Pancreas (tissue), 10 donors: ENCODE data around the gene EZR. TPM values are rescaled to one million over a fixed set of nuclear protein-coding genes. Genes with fewer than 3 reads are reported as not detected.

Source experiments
- ATAC-seq, 4 donors: fragments of 200-7000 bp; cut with Tn5 transposase; one replicate each; pipeline versions ENCODE4 v1.8.0 to v1.9.1; 2020; ENCODE audit warnings: mild to moderate bottlenecking in 4 of 4, moderate library complexity in 4 of 4
- DNase-seq, 6 donors: peaks; one replicate each; pipeline ENCODE4 v3.0.0-alpha.2; 2020
- FAIRE-seq: peaks from 2 replicates; lab custom pipeline; 2012; peaks lifted over from hg19 to GRCh38; lab: Jason Lieb, UNC
- H3K27ac ChIP-seq, 4 donors: fragments of 200-600 bp; sonication (generic); 1 replicate in 3 of 4; 2 replicates in 1 of 4; pipeline versions ENCODE4 v1.5.0 to v1.8.0; 2020
- H3K27me3 ChIP-seq, 4 donors: fragments of 200-600 bp; one replicate each; pipeline ENCODE4 v1.8.0; 2021
- H3K36me3 ChIP-seq, 3 donors: fragments of 200-600 bp; sonication (generic) in 1 of 3; one replicate each; pipeline versions ENCODE4 v1.5.0 to v1.8.0; 2020 to 2021
- H3K4me1 ChIP-seq, 3 donors: fragments of 200-600 bp; one replicate each; pipeline ENCODE4 v1.8.0; 2021
- H3K4me3 ChIP-seq, 4 donors: fragments of 200-600 bp; sonication (generic) in 2 of 4; one replicate each; pipeline versions ENCODE4 v1.5.0 to v1.8.0; 2020 to 2021
- H3K9me3 ChIP-seq, 4 donors: fragments of 200-600 bp; one replicate each; pipeline ENCODE4 v1.8.0; 2021
- CTCF ChIP-seq, 4 donors: fragments of 200-600 bp; sonication (generic) in 3 of 4; IDR thresholded peaks; one replicate each; pipeline versions ENCODE4 v1.5.0 to v1.8.0; 2021; ENCODE audit warnings: antibody characterized with exemption in 4 of 4
- WGBS, 2 donors: extraction: QIAGEN DNeasy Blood & Tissue Kit; methylation state at CpG; one replicate each; pipeline ENCODE4 v1.1.7; 2013; 5-methylcytosine and 5-hydroxymethylcytosine counted together
- intact Hi-C, 3 donors: fragments of 100-400 bp; cut with DNase I; formaldehyde crosslinking; loops; one replicate each; pipeline versions ENCODE4 v1.11.1 to v1.14.2; 2022
- polyA plus RNA-seq, 2 donors: library from polyadenylated mRNA; stranded (reverse); fragments of 200-250 nt; gene quantifications; one replicate each; pipeline ENCODE4 v1.2.3, GENCODE V29; 2013
- total RNA-seq, 6 donors: library from RNA; stranded (reverse); fragmentation: NEBNext Ultra II Directional in 4 of 6; extraction: Animal tissue kit (Norgen Biotek cat#: 25700) in 4 of 6; gene quantifications; one replicate each; pipeline versions ENCODE4 v1.2.1 to v1.2.4, GENCODE V29; 2021 to 2023
- donor health status: healthy with polysubstance abuse.
- donor health status: DM: no; HTN: no; CAD: no; lungs with moderate emphysema.
- donor health status: DM: no; HTN: no; CAD: no.
- donor health status: control.
- donor health status: control.
- donor health status: Bipolar disorder and iron deficiency.
- donor health status: DM: yes; HTN: yes; CAD: no.
- donor health status: DM: no; HTN: no; CAD: no.
- donor health status: DM: no; HTN: no; CAD: no.
- donor health status: DM: yes; HTN: yes; CAD: no.

Gene EZR
- total and polyA plus RNA-seq, 8 donors = 68.1 to 109 (median 89.7) TPM

GRCh38 chr6:158799051-158799792, 19.9 kb downstream of the EZR start:
- 8% methylated on average over 11 of the region's 11 CpGs for WGBS, 2 donors
- Histone ChIP-seq H3K4me3 (no peak overlapping the region), H3K4me1 (peaks cover 81 to 83% (median 81%) of the 10 kb centered on the region in 3 donors), H3K27me3 (no peaks in the 10 kb centered on the region), H3K9me3 (no peaks in the 10 kb centered on the region), H3K27ac (peak overlapping the region; percentile 79 to 90 (median 82)), H3K36me3 (no peaks in the 10 kb centered on the region)
- peak in 1 of 4 donors; percentile 22 for TF ChIP-seq CTCF (IDR thresholded peaks at IDR 0.05)
- peak; percentile 75 to 95 (median 88) for DNase-seq
- FAIRE-seq = no peak
- peak; percentile 80 to 89 (median 82) for ATAC-seq
- intact Hi-C loops = no loop called here

GRCh38 chr6:158798311-158798710, 20.9 kb downstream of the EZR start:
- ATAC-seq (no peak), FAIRE-seq (no peak), DNase-seq (no peak)
- intact Hi-C loops = no loop called here
- 90 to 91% methylated on average over 8 of the region's 8 CpGs for WGBS, 2 donors
- no peaks in the 10 kb centered on the region for H3K27me3 ChIP-seq
- no peak for TF ChIP-seq CTCF (IDR thresholded peaks at IDR 0.05)
- H3K9me3 ChIP-seq = no peaks in the 10 kb centered on the region
- H3K27ac ChIP-seq = peak overlapping the region; percentile 79 to 90 (median 82)
- no peak overlapping the region for H3K4me3 ChIP-seq
- no peaks in the 10 kb centered on the region for H3K36me3 ChIP-seq
- H3K4me1 ChIP-seq = peaks cover 75 to 81% (median 78%) of the 10 kb centered on the region in 3 donors

DNA sequence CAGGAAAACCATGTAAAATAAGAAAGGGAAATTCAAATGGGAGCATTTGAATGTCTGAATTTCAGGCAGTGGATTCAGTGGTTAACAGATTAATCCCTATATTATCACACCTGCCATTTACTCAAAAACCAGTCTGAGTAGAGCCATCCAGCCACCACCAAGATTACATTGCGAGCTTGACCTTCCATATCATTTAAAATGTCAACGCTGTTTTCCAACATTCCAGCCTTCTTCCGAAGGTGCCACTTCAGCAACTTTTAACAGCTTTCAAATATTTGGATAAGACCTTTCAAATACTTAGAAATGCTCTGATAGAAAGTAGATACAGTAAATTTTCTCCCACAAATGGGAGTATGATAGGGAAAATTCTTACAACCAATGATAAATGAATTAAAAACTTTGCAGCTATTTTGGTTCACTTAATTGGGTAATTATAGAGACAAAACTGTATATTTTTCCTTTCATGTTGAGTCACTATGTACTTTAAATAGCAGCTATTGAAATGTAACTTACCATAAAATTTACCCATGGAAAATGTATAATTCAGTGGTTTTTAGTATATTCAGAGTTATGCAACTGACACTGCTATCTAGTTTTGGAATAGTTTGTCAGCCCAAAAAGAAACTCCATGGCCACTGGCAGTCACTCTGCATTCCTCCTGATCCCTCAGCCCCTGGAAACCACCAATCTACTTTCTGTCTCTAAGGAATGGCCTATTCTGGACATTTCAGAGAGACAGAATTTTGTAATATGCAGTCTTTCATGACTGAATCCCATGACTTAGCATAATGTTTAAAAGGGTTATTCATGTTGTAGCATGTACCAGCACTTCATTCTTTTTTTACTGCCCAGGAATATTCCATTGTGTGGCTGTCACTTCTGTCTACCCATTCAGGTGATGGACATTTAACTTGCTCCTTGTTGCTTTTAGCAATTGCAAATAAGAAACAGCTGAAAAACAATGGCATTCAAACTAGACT, 21.5 kb downstream of the EZR start:
- Histone ChIP-seq H3K36me3 (no peaks in the 10 kb centered on the region), H3K9me3 (no peaks in the 10 kb centered on the region), H3K27me3 (no peaks in the 10 kb centered on the region), H3K27ac (peak overlapping the region; percentile 6 to 90 (median 82)), H3K4me3 (no peak overlapping the region), H3K4me1 (peaks cover 68 to 75% (median 74%) of the 10 kb centered on the region in 3 donors)
- no peak for FAIRE-seq
- no peak for DNase-seq
- ATAC-seq = no peak
- no peak for TF ChIP-seq CTCF (IDR thresholded peaks at IDR 0.05)
- WGBS, 2 donors = 10 to 15% methylated on average over 3 of the region's 3 CpGs
- intact Hi-C loops = no loop called here

DNA sequence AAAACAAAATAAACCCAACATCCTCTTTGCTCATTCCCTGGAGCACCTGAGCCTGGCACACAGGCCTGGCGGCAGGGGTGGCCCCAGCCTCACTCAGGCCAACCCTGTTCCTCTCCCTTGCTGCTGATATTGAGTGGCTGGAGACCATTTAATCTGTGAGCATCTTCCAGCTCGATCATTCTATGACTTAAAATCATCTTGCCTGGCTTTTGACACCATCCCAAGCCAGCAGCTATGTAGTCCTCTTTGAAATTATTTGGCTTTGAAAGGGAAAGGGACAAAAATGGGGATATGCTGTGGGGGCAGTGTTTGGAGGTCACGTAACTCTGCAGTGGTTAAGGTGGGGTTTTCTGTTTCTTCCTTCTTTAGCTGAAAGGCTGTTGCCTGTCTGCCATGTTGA, 22.8 kb downstream of the EZR start:
- FAIRE-seq (no peak), DNase-seq (no peak), ATAC-seq (no peak)
- TF ChIP-seq CTCF (IDR thresholded peaks at IDR 0.05) = no peak
- Histone ChIP-seq H3K9me3 (no peaks in the 10 kb centered on the region), H3K4me1 (peaks cover 61 to 62% (median 62%) of the 10 kb centered on the region in 3 donors), H3K27me3 (no peaks in the 10 kb centered on the region), H3K27ac (peak overlapping the region in 2 of 4 donors; percentile 24 to 27), H3K36me3 (no peaks in the 10 kb centered on the region), H3K4me3 (no peak overlapping the region)
- intact Hi-C loops = no loop called here
- 90 to 94% methylated on average over 3 of the region's 3 CpGs for WGBS, 2 donors
